ENCODE measurements around the gene RPL12.

GRCh38 chr9:127403507-127404192 is 47.6 kb downstream of the RPL12 start:
- TF ChIP-seq CTCF (IDR thresholded peaks at IDR 0.05; ENCODE audit: low read depth, low read length, poor library complexity, severe bottlenecking): no peak
- TF ChIP-seq EZH2phosphoT487 (IDR thresholded peaks at IDR 0.05; ENCODE audit: borderline replicate concordance, low read length): no peak
